Amniotic epithelial cell (primary cell): ENCODE results near the gene FGG.

Experiments
- DNase-seq: peaks from one replicate; pipeline ENCODE4 v3.0.0-alpha.2; 2010; ENCODE audit warnings: low read depth

FGG gene

DNA sequence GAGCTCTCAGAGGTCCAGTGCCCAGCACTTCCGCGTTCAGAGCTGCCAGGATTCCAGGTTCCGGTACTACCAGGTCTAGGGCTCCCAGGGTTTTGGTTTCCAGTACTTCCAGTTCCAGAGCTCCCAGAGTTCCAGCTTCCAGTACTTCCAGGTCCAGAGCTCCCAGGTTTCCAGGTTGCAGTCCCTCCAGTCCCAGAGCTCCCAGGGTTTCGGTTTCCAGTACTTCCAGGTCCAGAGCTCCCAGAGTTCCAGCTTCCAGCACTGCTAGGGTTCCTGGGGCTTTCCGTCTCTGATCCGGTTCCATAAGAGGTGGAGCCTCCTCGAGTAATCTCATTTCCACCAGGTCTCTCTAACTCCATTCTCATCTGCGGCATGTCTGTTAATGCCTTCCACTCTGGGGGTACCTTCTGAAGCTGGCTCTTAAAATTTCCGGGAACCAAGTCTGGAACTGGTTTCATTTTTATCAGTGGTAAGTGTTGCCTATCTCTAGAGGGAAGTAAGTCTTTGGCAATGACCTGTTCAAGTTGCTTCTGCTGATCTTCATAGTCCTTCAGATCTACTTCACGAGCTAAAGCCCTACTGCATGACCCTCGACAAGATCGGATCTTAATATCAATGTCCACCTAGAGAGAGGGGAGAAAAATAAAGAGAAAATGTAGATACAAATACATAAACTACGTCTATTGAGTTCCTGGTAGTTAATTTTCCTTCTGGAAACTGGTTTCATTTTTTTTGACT, 26.0 kb downstream of the FGG start:
- DNase-seq = no peak

DNA sequence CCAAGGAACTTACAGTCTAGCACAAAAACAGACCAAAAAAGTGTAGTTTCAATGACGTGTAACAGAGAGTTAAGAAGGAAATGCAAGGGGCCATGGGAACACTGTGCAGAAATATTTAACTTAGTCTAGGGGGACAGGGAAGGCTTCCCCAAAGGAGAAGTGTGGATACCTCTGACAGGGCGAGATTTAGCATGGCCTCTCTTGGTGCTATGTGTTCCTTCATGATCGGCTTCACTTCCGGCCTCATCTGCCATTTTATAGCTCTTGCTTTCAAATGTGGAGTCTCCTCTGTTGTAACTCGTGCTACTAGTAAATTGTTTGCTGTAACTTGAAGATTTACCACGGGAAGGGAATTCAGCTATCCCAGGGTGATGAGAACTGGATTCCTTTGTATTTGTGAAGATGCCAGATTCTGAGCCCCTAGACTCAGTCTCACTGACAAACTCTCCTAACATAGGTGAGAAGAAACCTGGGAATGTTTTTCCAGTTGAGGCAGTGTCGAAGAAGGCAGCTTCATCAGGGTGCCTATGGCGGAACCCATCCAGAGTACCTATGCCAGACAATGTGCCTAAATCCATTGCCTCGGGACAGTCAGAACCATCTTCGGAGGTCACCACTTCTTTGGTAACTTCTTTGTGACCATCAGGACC, 27.0 kb downstream of the FGG start:
- DNase-seq = no peak

DNA sequence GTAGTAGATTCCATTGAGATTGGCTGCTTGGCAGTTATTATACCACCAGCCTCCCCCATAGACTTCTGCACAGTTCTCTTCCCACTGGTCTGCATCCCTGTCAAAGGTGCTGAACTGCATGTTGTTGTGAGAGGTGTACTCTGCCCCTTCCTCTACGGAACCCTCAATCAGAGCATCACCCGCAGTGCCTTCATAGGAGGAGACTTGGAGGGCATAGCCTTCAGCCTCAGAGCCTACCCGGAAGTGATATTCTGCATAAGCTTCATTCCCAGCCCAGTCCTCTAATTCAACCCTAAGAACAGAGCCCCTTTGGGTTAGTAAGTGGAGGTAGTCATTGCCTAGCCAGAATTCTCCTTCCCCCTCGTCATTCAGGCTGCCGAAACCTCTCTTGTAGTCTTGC, 28.2 kb downstream of the FGG start:
- DNase-seq = no peak

DNA sequence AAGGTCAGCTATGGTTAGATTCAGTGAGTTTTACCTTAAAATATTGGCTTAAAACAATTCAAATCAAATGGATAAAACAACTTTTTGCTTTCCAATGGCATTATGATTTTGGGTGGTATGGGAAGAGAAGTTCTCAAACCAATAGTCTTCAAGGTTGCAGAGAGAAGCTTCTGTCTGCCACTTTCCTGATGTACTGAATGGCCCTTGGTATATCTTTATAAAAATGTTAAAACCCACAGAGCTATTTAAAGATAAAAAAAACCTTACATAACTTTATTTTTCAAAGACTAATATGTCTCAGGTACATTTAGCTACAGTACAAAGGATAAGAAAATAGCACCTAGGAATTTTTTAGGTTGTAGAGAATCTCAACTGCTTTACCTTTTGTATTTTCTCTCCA, 28.8 kb downstream of the FGG start:
- no peak for DNase-seq

DNA sequence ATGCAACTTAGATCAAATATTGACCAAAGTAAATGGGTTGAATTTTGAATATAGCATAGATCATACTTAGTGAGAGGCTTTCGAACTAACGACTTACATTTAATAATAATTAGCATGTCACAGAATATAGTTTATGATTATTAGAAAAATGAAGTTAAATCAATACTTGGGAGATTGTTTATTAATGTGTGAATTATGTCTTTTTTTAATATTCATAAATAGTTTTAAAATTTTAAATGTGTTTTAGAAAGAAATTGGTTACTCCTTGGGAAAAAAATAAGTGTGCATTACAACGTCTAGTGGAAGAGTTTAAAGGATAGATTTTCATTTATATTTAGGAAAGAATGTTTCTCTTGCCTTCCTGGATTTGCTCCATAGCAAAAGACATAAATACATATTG, 29.2 kb downstream of the FGG start:
- DNase-seq = no peak

DNA sequence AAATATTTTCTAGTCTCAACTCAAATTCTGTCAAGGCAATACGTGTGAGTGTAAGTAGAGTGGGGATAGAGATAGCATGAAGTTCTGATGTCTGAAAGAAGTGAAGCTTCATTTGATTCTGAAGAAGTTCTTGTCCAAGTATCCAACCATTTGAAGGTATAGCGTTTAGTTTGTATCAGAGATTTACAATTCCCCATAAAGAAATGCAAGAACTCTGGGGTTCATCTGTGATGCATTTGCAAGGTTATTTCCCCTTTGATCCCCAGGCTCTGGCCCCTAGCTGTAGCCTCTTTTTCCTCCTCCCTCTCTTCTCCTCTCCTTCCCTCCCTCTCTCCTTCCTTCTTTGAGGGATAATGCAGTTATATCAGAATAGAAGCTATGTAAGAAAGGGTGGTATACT, 29.7 kb downstream of the FGG start:
- DNase-seq = no peak

DNA sequence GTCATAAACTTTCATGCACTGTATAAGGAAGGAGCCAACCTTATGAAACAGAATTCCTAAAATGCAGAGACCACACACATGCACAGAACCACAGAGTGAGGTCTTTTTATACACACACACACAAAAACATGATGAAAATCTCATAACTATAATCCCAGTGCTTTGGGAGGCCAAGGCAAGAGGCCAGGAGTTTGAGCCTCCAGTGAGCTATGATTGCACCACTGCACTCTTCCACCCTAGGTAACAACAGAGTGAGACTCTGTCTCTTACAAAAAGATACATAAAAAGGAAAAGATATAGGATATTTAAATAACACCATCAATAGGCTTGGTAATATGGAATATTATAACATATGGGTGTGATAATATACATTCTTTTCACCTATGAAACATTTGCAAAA, 32.5 kb downstream of the FGG start:
- DNase-seq = no peak

DNA sequence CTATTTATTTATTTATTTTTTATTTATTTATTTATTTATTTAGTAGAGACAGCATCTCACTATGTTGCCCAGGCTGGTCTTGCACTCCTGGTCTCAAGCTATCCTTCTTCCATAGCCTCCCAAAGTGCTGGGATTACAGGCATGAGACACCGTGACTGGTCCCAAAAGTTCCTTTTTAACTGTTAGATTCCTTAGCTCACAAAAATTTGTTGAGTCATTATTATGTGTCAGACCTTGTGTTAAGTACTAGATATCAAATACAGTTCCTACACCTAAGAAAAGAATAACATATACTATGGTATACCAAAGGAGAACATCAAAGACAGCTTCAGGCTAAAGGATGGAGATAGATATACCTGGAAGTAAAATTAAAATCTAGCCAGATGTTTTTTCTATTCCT, 33.5 kb downstream of the FGG start:
- no peak for DNase-seq

DNA sequence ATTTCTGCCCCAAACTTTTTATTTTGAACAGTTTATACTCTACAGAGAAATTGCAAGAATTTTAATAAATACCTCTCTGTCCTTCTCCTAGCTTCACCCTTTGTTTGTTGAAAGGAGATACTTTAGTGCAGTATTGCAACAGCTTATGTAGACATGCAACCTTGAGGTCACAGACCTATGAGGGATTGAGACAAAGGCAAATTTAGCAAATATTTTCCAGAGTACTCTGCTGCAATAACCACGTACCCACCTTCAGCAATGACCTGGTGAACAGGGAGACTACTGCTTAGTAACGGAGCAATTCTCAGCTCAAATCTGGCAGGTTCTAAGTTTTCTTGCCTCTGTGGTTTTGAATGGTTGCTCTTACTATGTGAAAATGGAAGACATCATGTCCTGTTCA, 35.1 kb downstream of the FGG start:
- DNase-seq = peak; percentile 19

DNA sequence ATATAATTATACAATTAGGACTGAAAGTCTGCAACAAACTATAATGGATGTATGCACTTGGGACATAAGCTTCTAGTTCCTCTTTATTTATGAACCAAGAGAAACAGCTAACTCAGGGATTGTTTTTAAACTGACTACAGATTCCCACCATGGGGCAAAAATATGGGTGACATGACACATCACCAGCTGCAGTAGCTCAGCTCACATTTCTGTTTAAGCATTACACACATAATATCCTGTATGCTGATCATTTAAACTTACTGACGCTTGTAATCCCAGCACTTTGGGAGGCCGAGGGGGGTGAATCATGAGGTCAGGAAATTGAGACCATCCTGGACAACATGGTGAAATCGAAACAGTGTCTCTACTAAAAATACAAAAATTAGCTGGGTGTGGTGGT, 38.1 kb downstream of the FGG start:
- DNase-seq = no peak

DNA sequence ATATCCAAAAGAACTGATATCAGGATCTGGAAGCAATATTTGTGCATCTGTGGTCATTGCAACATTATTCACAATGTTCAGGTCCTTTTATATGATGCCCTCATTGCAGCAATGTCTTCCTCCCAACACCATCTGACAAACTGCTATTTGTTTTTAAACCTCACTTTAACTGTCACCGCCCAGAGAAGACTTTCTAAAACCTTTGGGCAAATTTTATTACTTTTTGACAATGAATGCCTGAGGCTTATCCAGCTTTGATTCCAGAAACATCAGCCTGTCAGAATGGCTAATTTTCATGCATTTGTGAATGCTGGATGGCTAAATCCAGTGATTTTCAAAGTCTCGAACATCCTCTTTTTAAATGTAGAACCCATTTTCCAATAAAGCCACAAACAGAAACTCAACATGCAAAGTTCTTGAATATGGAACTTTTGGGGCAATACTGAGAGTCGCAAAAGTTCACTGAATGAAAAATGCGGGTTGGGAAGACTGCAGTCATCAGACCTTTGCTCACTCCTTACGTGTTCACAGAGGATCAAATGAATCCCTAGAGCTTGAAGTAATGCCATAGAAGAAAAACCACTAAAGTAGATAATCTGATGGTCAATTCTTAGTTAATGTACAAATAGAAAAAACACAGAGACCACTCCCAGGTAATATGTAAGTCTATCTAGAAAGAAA, 39.1 kb downstream of the FGG start:
- no peak for DNase-seq

DNA sequence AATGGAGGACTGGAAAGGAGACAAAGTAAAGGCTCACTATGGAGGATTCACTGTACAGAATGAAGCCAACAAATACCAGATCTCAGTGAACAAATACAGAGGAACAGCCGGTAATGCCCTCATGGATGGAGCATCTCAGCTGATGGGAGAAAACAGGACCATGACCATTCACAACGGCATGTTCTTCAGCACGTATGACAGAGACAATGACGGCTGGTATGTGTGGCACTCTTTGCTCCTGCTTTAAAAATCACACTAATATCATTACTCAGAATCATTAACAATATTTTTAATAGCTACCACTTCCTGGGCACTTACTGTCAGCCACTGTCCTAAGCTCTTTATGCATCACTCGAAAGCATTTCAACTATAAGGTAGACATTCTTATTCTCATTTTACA, 42.9 kb downstream of the FGG start:
- no peak for DNase-seq

DNA sequence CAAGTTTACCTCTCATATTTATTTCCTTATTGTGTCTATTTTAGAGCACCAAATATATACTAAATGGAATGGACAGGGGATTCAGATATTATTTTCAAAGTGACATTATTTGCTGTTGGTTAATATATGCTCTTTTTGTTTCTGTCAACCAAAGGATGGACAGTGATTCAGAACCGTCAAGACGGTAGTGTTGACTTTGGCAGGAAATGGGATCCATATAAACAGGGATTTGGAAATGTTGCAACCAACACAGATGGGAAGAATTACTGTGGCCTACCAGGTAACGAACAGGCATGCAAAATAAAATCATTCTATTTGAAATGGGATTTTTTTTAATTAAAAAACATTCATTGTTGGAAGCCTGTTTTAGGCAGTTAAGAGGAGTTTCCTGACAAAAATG, 43.4 kb downstream of the FGG start:
- DNase-seq = no peak

DNA sequence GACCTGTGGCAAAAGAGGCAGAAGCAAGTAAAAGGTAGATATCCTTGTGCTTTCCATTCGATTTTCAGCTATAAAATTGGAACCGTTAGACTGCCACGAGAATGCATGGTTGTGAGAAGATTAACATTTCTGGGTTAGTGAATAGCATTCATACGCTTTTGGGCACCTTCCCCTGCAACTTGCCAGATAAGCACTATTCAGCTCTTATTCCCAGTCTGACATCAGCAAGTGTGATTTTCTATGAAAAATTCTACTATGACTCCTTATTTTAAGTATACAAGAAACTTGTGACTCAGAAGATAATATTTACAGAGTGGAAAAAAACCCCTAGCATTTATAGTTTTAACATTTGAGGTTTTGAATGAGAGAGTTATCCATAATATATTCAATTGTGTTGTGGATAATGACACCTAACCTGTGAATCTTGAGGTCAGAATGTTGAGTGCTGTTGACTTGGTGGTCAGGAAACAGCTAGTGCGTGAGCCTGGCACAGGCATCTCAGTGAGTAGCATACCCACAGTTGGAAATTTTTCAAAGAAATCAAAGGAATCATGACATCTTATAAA, 45.7 kb downstream of the FGG start:
- DNase-seq = no peak

DNA sequence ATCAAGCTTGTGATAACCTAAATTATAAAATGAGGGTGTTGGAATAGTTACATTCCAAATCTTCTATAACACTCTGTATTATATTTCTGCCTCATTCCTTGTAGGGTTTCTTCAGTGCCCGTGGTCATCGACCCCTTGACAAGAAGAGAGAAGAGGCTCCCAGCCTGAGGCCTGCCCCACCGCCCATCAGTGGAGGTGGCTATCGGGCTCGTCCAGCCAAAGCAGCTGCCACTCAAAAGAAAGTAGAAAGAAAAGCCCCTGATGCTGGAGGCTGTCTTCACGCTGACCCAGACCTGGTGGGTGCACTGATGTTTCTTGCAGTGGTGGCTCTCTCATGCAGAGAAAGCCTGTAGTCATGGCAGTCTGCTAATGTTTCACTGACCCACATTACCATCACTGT, 46.8 kb downstream of the FGG start:
- no peak for DNase-seq

DNA sequence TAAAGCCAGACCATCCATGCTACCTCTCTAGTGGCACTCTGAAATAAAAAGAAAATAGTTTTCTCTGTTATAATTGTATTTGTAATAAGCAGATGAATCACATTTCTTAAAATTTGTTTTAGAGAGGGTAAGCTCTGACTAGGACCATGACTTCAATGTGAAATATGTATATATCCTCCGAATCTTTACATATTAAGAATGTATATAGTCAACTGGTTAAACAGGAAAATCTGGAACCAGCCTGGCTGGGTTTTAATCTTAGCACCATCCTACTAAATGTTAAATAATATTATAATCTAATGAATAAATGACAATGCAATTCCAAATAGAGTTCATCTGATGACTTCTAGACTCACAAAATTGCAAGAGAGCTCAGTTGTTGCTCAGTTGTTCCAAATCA, 48.1 kb downstream of the FGG start:
- no peak for DNase-seq

DNA sequence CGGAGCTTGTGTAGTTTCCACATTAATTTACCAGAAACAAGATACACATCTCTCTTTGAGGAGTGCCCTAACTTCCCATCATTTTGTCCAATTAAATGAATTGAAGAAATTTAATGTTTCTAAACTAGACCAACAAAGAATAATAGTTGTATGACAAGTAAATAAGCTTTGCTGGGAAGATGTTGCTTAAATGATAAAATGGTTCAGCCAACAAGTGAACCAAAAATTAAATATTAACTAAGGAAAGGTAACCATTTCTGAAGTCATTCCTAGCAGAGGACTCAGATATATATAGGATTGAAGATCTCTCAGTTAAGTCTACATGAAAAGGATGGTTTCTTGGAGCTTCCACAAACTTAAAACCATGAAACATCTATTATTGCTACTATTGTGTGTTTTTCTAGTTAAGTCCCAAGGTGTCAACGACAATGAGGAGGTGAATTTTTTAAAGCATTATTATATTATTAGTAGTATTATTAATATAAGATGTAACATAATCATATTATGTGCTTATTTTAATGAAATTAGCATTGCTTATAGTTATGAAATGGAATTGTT, 49.7 kb downstream of the FGG start, which contains the start of gene FGB:
Gene FGB, plus strand, starts transcription at position 315 of the 558 bp plus-strand sequence. Its CDS starts 8 bp downstream, at position 323.
- no peak for DNase-seq

DNA sequence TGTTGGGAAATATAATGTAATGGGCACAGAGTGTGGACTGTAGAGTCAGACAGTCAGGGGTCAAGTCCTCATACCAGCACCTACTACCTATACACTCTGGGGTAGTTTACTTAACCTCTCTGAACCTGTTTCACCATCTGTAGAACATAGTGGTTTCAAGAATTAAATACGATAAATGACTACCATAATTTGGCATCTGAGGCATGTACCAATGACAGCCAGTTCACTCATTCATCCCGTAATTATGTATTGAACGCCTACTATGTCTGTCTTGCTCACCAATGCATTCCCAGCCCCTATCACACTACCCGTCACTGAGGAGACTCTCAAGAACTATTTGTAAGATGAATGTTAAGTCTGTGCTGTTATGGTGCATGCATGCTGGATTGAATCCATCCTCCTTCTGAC, 51.6 kb downstream of the FGG start:
- DNase-seq = peak; percentile 93

DNA sequence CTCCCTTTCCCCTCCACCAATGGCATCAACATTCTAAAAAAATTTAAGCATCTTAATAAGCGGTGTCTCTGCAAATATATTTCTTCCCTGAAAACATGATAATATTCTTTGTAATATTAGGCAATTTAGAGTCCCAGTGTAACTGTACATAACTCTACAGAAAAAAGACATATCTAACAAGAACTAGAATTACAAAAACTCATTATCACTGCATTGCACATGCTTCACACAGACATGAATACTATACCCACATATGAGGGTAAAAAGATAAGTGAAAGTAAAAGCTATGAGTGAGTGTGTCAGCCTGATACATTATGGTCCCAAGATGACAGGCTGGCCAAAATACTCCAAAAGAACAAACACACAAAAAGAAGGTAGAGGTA, 52.0 kb downstream of the FGG start:
- no peak for DNase-seq

DNA sequence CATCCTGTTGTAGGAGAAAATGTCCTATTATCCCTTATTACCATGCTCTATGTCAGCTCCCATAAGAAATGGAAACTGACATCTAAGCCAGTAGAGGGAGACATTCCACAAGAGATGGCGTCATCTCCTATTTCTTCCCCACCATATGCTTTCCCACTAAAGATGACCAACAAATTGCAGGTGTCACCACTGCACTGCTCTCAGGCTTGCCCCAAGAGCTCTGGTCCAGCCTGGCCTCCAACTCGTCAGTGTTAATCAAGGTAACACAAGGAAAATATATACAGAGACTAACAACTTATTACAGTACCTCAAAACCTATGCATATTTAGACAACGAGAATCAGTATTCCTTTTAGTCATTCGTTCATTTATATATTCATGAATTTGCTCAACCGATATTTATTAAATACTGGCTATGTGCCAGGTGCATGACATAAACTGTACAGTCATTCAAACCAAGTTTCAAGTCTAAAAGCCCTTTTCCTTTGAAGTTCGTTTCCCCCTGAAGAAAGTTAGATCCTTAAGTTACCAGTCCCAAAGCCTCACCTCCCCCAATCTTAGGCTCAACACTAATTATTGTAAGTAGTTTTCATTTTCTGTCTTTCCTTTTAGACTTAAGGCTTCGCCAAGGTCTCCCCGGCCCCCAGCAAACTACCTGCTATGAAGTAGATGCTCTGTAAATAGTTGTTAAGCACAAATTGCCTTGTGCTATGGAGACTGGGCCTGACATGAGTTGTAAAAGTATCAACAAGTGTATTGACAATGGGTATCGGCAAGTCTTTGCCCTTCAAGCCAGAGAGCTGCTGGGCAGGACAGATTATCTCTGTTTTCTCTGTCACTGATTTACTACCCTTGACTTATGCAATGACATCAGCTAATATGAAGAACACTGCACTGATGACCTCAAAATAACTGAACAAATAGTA, 52.7 kb downstream of the FGG start:
- DNase-seq = peak; percentile 70

DNA sequence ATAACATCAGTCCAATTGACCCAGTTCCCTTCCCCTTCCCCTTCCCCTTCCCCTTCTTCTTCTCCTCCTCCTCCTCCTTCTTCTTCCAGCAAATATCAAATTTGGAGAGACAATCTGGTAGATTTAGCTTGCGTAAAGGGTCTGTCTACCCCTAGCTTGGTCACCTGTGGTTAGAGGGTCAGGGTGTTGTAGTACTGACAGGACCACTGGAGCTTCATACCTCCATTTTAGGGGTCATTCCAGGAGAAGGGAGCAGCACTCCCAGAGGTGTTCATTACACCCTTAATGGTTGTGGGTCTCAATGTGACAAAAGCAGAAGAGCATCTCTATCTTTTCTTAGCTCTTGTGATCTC, 53.3 kb downstream of the FGG start:
- no peak for DNase-seq
